Inflammatory macrophage treated with lipopolysaccharide for 4 hours (primary cell): Measurements from ENCODE around the gene NPEPL1.
"Not testable (repeated sequence)": the region's sequence is repeated elsewhere in the genome, so short reads cannot be mapped to it uniquely, and the experiment has no call there.

ENCODE experiments used
- DNase-seq: peaks from one replicate; pipeline ENCODE4 v3.0.0-alpha.2; 2020

The NPEPL1 gene

GRCh38 chr20:58743929-58744534 lies 51.4 kb downstream of the NPEPL1 start:
- no peak for DNase-seq

GRCh38 chr20:58744836-58745235 lies 52.2 kb downstream of the NPEPL1 start:
- no peak for DNase-seq

GRCh38 chr20:58745391-58745790 lies 52.8 kb downstream of the NPEPL1 start:
- no peak for DNase-seq

GRCh38 chr20:58746620-58747019 lies 54.0 kb downstream of the NPEPL1 start:
- no peak for DNase-seq

GRCh38 chr20:58747211-58747610 lies 54.6 kb downstream of the NPEPL1 start:
- no peak for DNase-seq

- no peak for DNase-seq
These were observed 56.0 kb downstream of the NPEPL1 start for GRCh38 chr20:58748618-58749017.

GRCh38 chr20:58749098-58749769 lies 56.6 kb downstream of the NPEPL1 start:
- no peak for DNase-seq

GRCh38 chr20:58749979-58750378 lies 57.4 kb downstream of the NPEPL1 start:
- DNase-seq, result no peak

GRCh38 chr20:58750706-58751105 lies 58.1 kb downstream of the NPEPL1 start:
- peak; percentile 30 for DNase-seq

- no peak for DNase-seq
These were observed 59.4 kb downstream of the NPEPL1 start for GRCh38 chr20:58751979-58752378.

GRCh38 chr20:58752565-58752964 lies 60.0 kb downstream of the NPEPL1 start:
- DNase-seq, result no peak

GRCh38 chr20:58753267-58753921 lies 60.8 kb downstream of the NPEPL1 start:
- no peak for DNase-seq

GRCh38 chr20:58753922-58754551 lies 61.4 kb downstream of the NPEPL1 start:
- DNase-seq, result no peak

- DNase-seq, result no peak
These were observed 62.0 kb downstream of the NPEPL1 start for GRCh38 chr20:58754584-58754983.

- no peak for DNase-seq
These were observed 62.6 kb downstream of the NPEPL1 start for GRCh38 chr20:58755062-58755697.

- DNase-seq, result no peak
These were observed 63.3 kb downstream of the NPEPL1 start for GRCh38 chr20:58755766-58756449.

- DNase-seq, result no peak
These were observed 63.8 kb downstream of the NPEPL1 start for GRCh38 chr20:58756450-58756775.

- not testable (repeated sequence) for DNase-seq
These were observed 65.0 kb downstream of the NPEPL1 start for GRCh38 chr20:58757647-58758046.

- no peak for DNase-seq
These were observed 67.3 kb downstream of the NPEPL1 start for GRCh38 chr20:58759947-58760346.

- peak; percentile 70 for DNase-seq
These were observed 68.3 kb downstream of the NPEPL1 start for GRCh38 chr20:58760856-58761255.

GRCh38 chr20:58762120-58762519 lies 69.5 kb downstream of the NPEPL1 start:
- DNase-seq, result no peak

- DNase-seq, result no peak
These were observed 70.5 kb downstream of the NPEPL1 start for GRCh38 chr20:58763076-58763475.
